Upper lobe of left lung (tissue), 4 donors: ENCODE data around the gene BUB3.

Experiments used
- CTCF ChIP-seq, 6 experiments: fragments of 450-650 bp in 4 of 6; fragments of 200-600 bp in 2 of 6; sonication (generic) in 2 of 6; IDR thresholded peaks; one replicate each; pipeline ENCODE4 v1.5.1; 2016 to 2019; ENCODE audit warnings: antibody characterized with exemption in 6 of 6
- POLR2A ChIP-seq, 4 donors: fragments of 450-650 bp; IDR thresholded peaks; one replicate each; pipeline ENCODE4 v1.5.1; 2016 to 2017; ENCODE audit warnings: antibody characterized with exemption in 4 of 4, mild to moderate bottlenecking in 2 of 4

GRCh38 chr10:123205041-123205440 is 50.8 kb downstream of the BUB3 start:
- TF ChIP-seq POLR2A (IDR thresholded peaks at IDR 0.05) (no peak), CTCF (IDR thresholded peaks at IDR 0.05) (no peak)
